Panc1 (cell line): ENCODE data around the gene CEP250. TPM values are rescaled to one million over a fixed set of nuclear protein-coding genes. Genes with fewer than 3 reads are reported as not detected.

ENCODE experiments used
- ATAC-seq: fragments of 200-7000 bp; cut with Tn5 transposase; 2 replicates; pipeline ENCODE4 v1.9.1; 2020; ENCODE audit warnings: mild to moderate bottlenecking, moderate library complexity
- BruUV-seq: library from RNA; stranded (reverse); fragments of 400-500 nt; replicated peaks from 2 replicates; lab custom pipeline; 2021; lab: Mats Ljungman, UMichigan
- CTCF ChIA-PET: fragments of 300-600 bp; sonication (Branson Sonifier 250); formaldehyde crosslinking; loops from one replicate; lab custom pipeline; 2022; ENCODE audit warnings: antibody characterized with exemption; lab: Charles Lee
- POLR2A ChIA-PET: fragments of 300-600 bp; sonication (Branson Sonifier 250); formaldehyde crosslinking; loops from one replicate; lab custom pipeline; 2022; ENCODE audit warnings: antibody characterized with exemption; lab: Charles Lee
- DNase-seq: peaks from one replicate; pipeline ENCODE4 v3.0.0-alpha.2; 2010; ENCODE audit warnings: low read depth, low spot score
- H3K27ac ChIP-seq: 2 replicates; pipeline ENCODE4 v1.5.1; 2011; ENCODE audit warnings: mild to moderate bottlenecking, low read length, inconsistent platforms
- H3K27me3 ChIP-seq: fragments of 200-500 bp; sonication (Bioruptor generic); 2 replicates; pipeline ENCODE4 v1.6.0; 2014; ENCODE audit warnings: low read length, inconsistent platforms; ENCODE audit not compliant: control insufficient read depth, insufficient read depth
- H3K36me3 ChIP-seq: fragments of 200-500 bp; sonication (Bioruptor generic); 2 replicates; pipeline ENCODE4 v1.5.1; 2014; ENCODE audit warnings: inconsistent platforms, mild to moderate bottlenecking, low read length, moderate library complexity; ENCODE audit not compliant: control insufficient read depth, insufficient read depth
- H3K4me1 ChIP-seq: 2 replicates; pipeline ENCODE4 v1.5.1; 2011; ENCODE audit warnings: inconsistent platforms, mild to moderate bottlenecking, low read length, moderate library complexity; ENCODE audit not compliant: control insufficient read depth, insufficient read depth
- H3K4me3 ChIP-seq, 2 experiments: 2 replicates each; pipeline ENCODE4 v1.5.1; 2011 to 2012; ENCODE audit warnings: low read depth in 2 of 2, low read length in 2 of 2, mild to moderate bottlenecking in 2 of 2, inconsistent platforms in 1 of 2, moderate library complexity in 1 of 2
- H3K9me3 ChIP-seq: fragments of 200-500 bp; sonication (Bioruptor generic); 2 replicates; pipeline ENCODE4 v1.5.1; 2014; ENCODE audit warnings: low read depth, mild to moderate bottlenecking, inconsistent platforms, low read length, moderate library complexity; ENCODE audit not compliant: control insufficient read depth, insufficient read depth
- CTCF ChIP-seq: fragments of 450-650 bp; IDR thresholded peaks from 2 replicates; pipeline ENCODE4 v1.5.1; 2017; ENCODE audit warnings: mild to moderate bottlenecking
- POLR2AphosphoS5 ChIP-seq: IDR thresholded peaks from 2 replicates; pipeline ENCODE4 v1.6.1; 2012; ENCODE audit warnings: mild to moderate bottlenecking, low read depth, low read length, moderate library complexity
- REST ChIP-seq, 2 experiments: IDR thresholded peaks; 2 replicates each; pipeline ENCODE4 v1.6.1; 2011 to 2012; ENCODE audit warnings: low read depth in 2 of 2, control low read depth in 1 of 2, low read length in 1 of 2, mild to moderate bottlenecking in 1 of 2, moderate library complexity in 1 of 2; ENCODE audit not compliant: insufficient read depth in 1 of 2
- SIN3A ChIP-seq: IDR thresholded peaks from 2 replicates; pipeline ENCODE4 v1.6.1; 2012; ENCODE audit warnings: low read depth, mild to moderate bottlenecking, low read length, moderate library complexity, borderline replicate concordance; ENCODE audit not compliant: insufficient read depth
- TCF7L2 ChIP-seq: IDR thresholded peaks from 2 replicates; pipeline ENCODE4 v1.6.1; 2011; ENCODE audit warnings: mild to moderate bottlenecking, low read depth, low read length, inconsistent platforms
- in situ Hi-C: cut with HindIII; loops from 2 replicates; pipeline ENCODE4 v1.10.0; 2016; ENCODE audit warnings: low sequenced_read_pairs, low pct_unique_long_range_greater_than_20kb
- intact Hi-C: fragments of 100-400 bp; cut with micrococcal nuclease; formaldehyde crosslinking; loops from one replicate; pipeline ENCODE4 v1.10.0; 2022; ENCODE audit not compliant: unreplicated experiment
- total RNA-seq: library from RNA; stranded (reverse); gene quantifications from one replicate; pipeline ENCODE4 v1.2.1, GENCODE V29; 2021; ENCODE audit not compliant: unreplicated experiment

CEP250 gene
- total RNA-seq, 1 experiment from 2014 or later, result 82.5 TPM

GRCh38 chr20:35558451-35558850 lies 103.1 kb downstream of the CEP250 start:
- intact Hi-C loops, result no loop called here
- TF ChIP-seq POLR2AphosphoS5 (no peak), REST (IDR thresholded peaks at IDR 0.05; ENCODE audit: insufficient read depth in 1 of 2, low read depth in 2 of 2, low read length in 1 of 2) (no peak), CTCF (no peak), SIN3A (no peak), TCF7L2 (no peak)
- Histone ChIP-seq H3K36me3 (peaks cover 4% of the 10 kb centered on the region), H3K9me3 (no peaks in the 10 kb centered on the region), H3K27me3 (no peaks in the 10 kb centered on the region), H3K27ac (no peak overlapping the region), H3K4me1 (no peaks in the 10 kb centered on the region; the same call in none of the 2 replicates), H3K4me3 (no peak overlapping the region)
- no TSS peak for BruUV-seq
- in situ Hi-C loops, result no loop called here
- ChIA-PET CTCF (no interaction called here), POLR2A (no interaction called here)
- DNase-seq (no peak), ATAC-seq (no peak)

GRCh38 chr20:35559042-35559693 lies 103.8 kb downstream of the CEP250 start:
- DNase-seq (no peak), ATAC-seq (no peak)
- no peak overlapping the region for H3K4me3 ChIP-seq
- in situ Hi-C loops (no loop called here), intact Hi-C loops (no loop called here)
- TF ChIP-seq REST (IDR thresholded peaks at IDR 0.05; ENCODE audit: insufficient read depth in 1 of 2, low read depth in 2 of 2, low read length in 1 of 2) (no peak), POLR2AphosphoS5 (no peak), SIN3A (no peak), TCF7L2 (no peak), CTCF (no peak)
- CTCF ChIA-PET, result interaction anchor here (0.5 kb wide), 1 partner anchor 960 kb away, joined by 3 read pairs; no protein-coding TSS in a partner anchor
- H3K27me3 ChIP-seq, result no peaks in the 10 kb centered on the region
- no peaks in the 10 kb centered on the region; the same call in none of the 2 replicates for H3K4me1 ChIP-seq
- peaks cover 4% of the 10 kb centered on the region for H3K36me3 ChIP-seq
- BruUV-seq, result no TSS peak
- POLR2A ChIA-PET, result no interaction called here
- H3K27ac ChIP-seq, result no peak overlapping the region
- H3K9me3 ChIP-seq, result no peaks in the 10 kb centered on the region
